Endothelial cell of umbilical vein (primary cell): ENCODE measurements around the gene DYRK4. TPM values are rescaled to one million over a fixed set of nuclear protein-coding genes. Genes with fewer than 3 reads are reported as not detected.

Experiments used
- BruUV-seq: library from RNA; stranded (reverse); fragments of 400-500 nt; replicated peaks from 2 replicates; lab custom pipeline; 2021; lab: Mats Ljungman, UMichigan
- CTCF ChIA-PET: fragments of 300-600, 350-600 bp; sonication (Branson Sonifier 250); formaldehyde crosslinking; loops from one replicate; lab custom pipeline; 2021; ENCODE audit warnings: antibody characterized with exemption, inconsistent platforms; lab: Charles Lee
- POLR2A ChIA-PET: fragments of 300-600, 350-600 bp; sonication (Branson Sonifier 250); formaldehyde crosslinking; loops from one replicate; lab custom pipeline; 2021; ENCODE audit warnings: antibody characterized with exemption, inconsistent platforms; lab: Charles Lee
- DNase-seq: peaks from one replicate; pipeline ENCODE4 v3.0.0-alpha.2; 2011; ENCODE audit warnings: low read depth, low spot score
- FAIRE-seq: peaks from 2 replicates; lab custom pipeline; 2011; peaks lifted over from hg19 to GRCh38; lab: Jason Lieb, UNC
- H2AFZ ChIP-seq: 2 replicates; pipeline ENCODE4 v1.6.0; 2012; ENCODE audit warnings: low read depth, low read length, control low read depth, inconsistent platforms
- H3K27ac ChIP-seq: 2 replicates; pipeline ENCODE4 v1.5.1; 2011; ENCODE audit warnings: low read depth, mild to moderate bottlenecking, control low read depth, low read length, moderate library complexity; ENCODE audit not compliant: insufficient read depth
- H3K27me3 ChIP-seq, 2 experiments: 2 replicates each; pipeline versions ENCODE4 v1.6.0 to v1.6.1; 2011; ENCODE audit warnings: low read length in 2 of 2, mixed read lengths in 1 of 2; ENCODE audit not compliant: control insufficient read depth in 2 of 2, insufficient read depth in 2 of 2
- H3K36me3 ChIP-seq, 2 experiments: 2 replicates in 1 of 2; 3 replicates in 1 of 2; pipeline ENCODE4 v1.5.1; 2011; ENCODE audit warnings: low read length in 2 of 2, mild to moderate bottlenecking in 1 of 2, moderate library complexity in 1 of 2; ENCODE audit not compliant: control insufficient read depth in 2 of 2, insufficient read depth in 2 of 2; ENCODE audit errors: extremely low read depth in 1 of 2
- H3K4me1 ChIP-seq: 3 replicates; pipeline ENCODE4 v1.5.1; 2011; ENCODE audit warnings: mild to moderate bottlenecking, low read length; ENCODE audit not compliant: control insufficient read depth, insufficient read depth; ENCODE audit errors: extremely low read depth
- H3K4me2 ChIP-seq: 2 replicates; pipeline ENCODE4 v1.6.1; 2011; ENCODE audit warnings: low read length, control low read depth, mixed read lengths; ENCODE audit not compliant: insufficient read depth
- H3K4me3 ChIP-seq, 3 experiments: fragments of 200-600 bp in 1 of 3; sonication (generic), shearing (Covaris generic) in 1 of 3; replicated peaks in 1 of 3; 2 replicates each; pipeline ENCODE4 v1.5.1; 2011 to 2016; ENCODE audit warnings: control low read depth in 3 of 3, low read length in 3 of 3, mild to moderate bottlenecking in 2 of 3, inconsistent platforms in 1 of 3, low read depth in 1 of 3, moderate library complexity in 1 of 3; ENCODE audit not compliant: insufficient read depth in 1 of 3
- H3K79me2 ChIP-seq: 2 replicates; pipeline ENCODE4 v1.6.0; 2012; ENCODE audit warnings: low read length, inconsistent platforms; ENCODE audit not compliant: control insufficient read depth, insufficient read depth
- H3K9ac ChIP-seq: replicated peaks from 2 replicates; pipeline ENCODE3; 2011; ENCODE audit warnings: low read length, control low read depth; ENCODE audit not compliant: insufficient read depth; ENCODE audit errors: extremely low read depth
- H3K9me1 ChIP-seq: replicated peaks from 3 replicates; pipeline ENCODE4 v1.6.0; 2011; ENCODE audit warnings: mild to moderate bottlenecking, low read length; ENCODE audit not compliant: control insufficient read depth, insufficient read depth; ENCODE audit errors: extremely low read depth
- H3K9me3 ChIP-seq: replicated peaks from 2 replicates; pipeline ENCODE4 v1.5.1; 2012; ENCODE audit warnings: low read length, inconsistent platforms; ENCODE audit not compliant: control insufficient read depth, insufficient read depth
- H4K20me1 ChIP-seq: replicated peaks from 2 replicates; pipeline ENCODE3; 2011; ENCODE audit warnings: mild to moderate bottlenecking, low read length; ENCODE audit not compliant: control insufficient read depth, insufficient read depth; ENCODE audit errors: extremely low read depth
- CTCF ChIP-seq, 2 donors: IDR thresholded peaks; 1 replicate in 1 of 2; 2 replicates in 1 of 2; pipeline ENCODE4 v1.5.1; 2011; ENCODE audit warnings: low read length in 2 of 2, mild to moderate bottlenecking in 2 of 2, moderate library complexity in 2 of 2, control low read depth in 1 of 2, inconsistent platforms in 1 of 2, low read depth in 1 of 2; ENCODE audit not compliant: insufficient read depth in 1 of 2; ENCODE audit errors: extremely low read depth in 1 of 2
- EZH2 ChIP-seq: IDR thresholded peaks from 2 replicates; pipeline ENCODE4 v1.6.1; 2012; ENCODE audit warnings: borderline replicate concordance, low read depth, mild to moderate bottlenecking, moderate library complexity, low read length, inconsistent platforms; ENCODE audit not compliant: severe bottlenecking
- FOS ChIP-seq: IDR thresholded peaks from 2 replicates; pipeline ENCODE4 v1.6.1; 2011; ENCODE audit warnings: mild to moderate bottlenecking, low read length, moderate library complexity, borderline replicate concordance; ENCODE audit not compliant: insufficient read depth
- GATA2 ChIP-seq: IDR thresholded peaks from 2 replicates; pipeline ENCODE4 v1.7.0; 2011; ENCODE audit warnings: low read depth, mild to moderate bottlenecking, moderate library complexity, mixed read lengths, low read length; ENCODE audit not compliant: insufficient read length, insufficient read depth
- JUN ChIP-seq: IDR thresholded peaks from 2 replicates; pipeline ENCODE4 v1.6.1; 2011; ENCODE audit warnings: borderline replicate concordance, low read depth; ENCODE audit not compliant: insufficient read length, insufficient read depth
- MAX ChIP-seq: IDR thresholded peaks from 2 replicates; pipeline ENCODE4 v1.6.1; 2011; ENCODE audit not compliant: insufficient read depth, insufficient read length
- MYC ChIP-seq: IDR thresholded peaks from one replicate; pipeline ENCODE4 v1.6.1; 2011; ENCODE audit warnings: mild to moderate bottlenecking, low read depth, low read length
- POLR2A ChIP-seq: IDR thresholded peaks from 2 replicates; pipeline ENCODE4 v1.6.1; 2012; ENCODE audit warnings: low read depth, mild to moderate bottlenecking, control low read depth, low read length
- POLR2AphosphoS5 ChIP-seq: IDR thresholded peaks from 2 replicates; pipeline ENCODE4 v1.6.1; 2012; ENCODE audit warnings: low read depth, mild to moderate bottlenecking, control low read depth, low read length, moderate library complexity; ENCODE audit not compliant: insufficient read depth
- dilution Hi-C: fragments of 300-500 bp; cut with MboI; formaldehyde crosslinking; loops from one replicate; pipeline ENCODE4 v1.15.0; 2019; ENCODE audit warnings: low sequenced_read_pairs; ENCODE audit not compliant: extremely low pct_ligation_motif_present
- intact Hi-C: fragments of 100-400 bp; cut with micrococcal nuclease; formaldehyde crosslinking; loops from one replicate; pipeline ENCODE4 v1.10.0; 2022
- polyA plus RNA-seq, 4 experiments: library from polyadenylated mRNA; depleted of rRNA in 3 of 4; stranded (reverse) in 3 of 4; unstranded in 1 of 4; fragments of >200 nt; gene quantifications; 2 replicates each; pipeline versions ENCODE4 v1.2.1 to v1.2.3, GENCODE V29; 2011 to 2012; ENCODE audit warnings: missing spikeins in 1 of 4
- total RNA-seq: library from RNA; stranded (reverse); gene quantifications from 2 replicates; pipeline ENCODE4 v1.2.3, GENCODE V29; 2021

DYRK4 gene
- total and polyA plus RNA-seq, 2 donors (not counting 3 experiments of a cell fraction or from before 2014, with no cell fraction given) = 38.7 to 45.4 TPM

GRCh38 chr12:4621511-4621910 is 59.5 kb downstream of the DYRK4 start:
- Histone ChIP-seq H3K27me3 (no peaks in the 10 kb centered on the region), H3K79me2 (no peaks in the 10 kb centered on the region), H3K9me3 (no peaks in the 10 kb centered on the region), H3K9ac (no peak overlapping the region), H3K27ac (no peak overlapping the region), H3K4me2 (no peak overlapping the region), H4K20me1 (no peaks in the 10 kb centered on the region), H3K36me3 (no peaks in the 10 kb centered on the region), H3K4me3 (no peak overlapping the region), H3K9me1 (no peaks in the 10 kb centered on the region), H2AFZ (no peak overlapping the region), H3K4me1 (no peaks in the 10 kb centered on the region)
- ChIA-PET POLR2A (no interaction called here), CTCF (no interaction called here)
- intact Hi-C loops (no loop called here), dilution Hi-C loops (no loop called here)
- TF ChIP-seq EZH2 (no peak), JUN (no peak), MYC (no peak), FOS (no peak), GATA2 (no peak), MAX (no peak), POLR2A (no peak), POLR2AphosphoS5 (no peak), CTCF (IDR thresholded peaks at IDR 0.05; ENCODE audit: extremely low read depth in 1 of 2, insufficient read depth in 1 of 2, low read depth in 1 of 2, low read length in 2 of 2) (no peak)
- no TSS peak for BruUV-seq
- DNase-seq = no peak
- FAIRE-seq = no peak
